ENCODE measurements around the gene CCL24.
A peak's percentile ranks its signal among the peaks of the same experiment; 100 is the strongest.

Gene CCL24

DNA sequence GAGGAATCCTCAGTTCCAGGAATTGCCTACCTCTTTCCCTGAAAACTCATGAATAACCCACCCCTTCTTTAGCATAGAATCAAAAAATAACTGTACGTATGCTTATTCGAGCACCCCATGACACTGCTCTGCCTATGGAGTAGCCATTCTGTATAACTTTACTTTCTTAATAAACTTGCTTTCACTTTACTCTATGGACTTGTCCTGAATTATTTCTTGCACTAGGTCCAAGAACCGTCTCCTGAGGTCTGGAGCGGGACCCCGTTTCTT lies 11.1 kb downstream of the CCL24 start:
- Histone ChIP-seq H3K27me3 (ENCODE audit: control insufficient read depth, low read length) (no peaks in the 10 kb centered on the region), H3K4me3 (ENCODE audit: low read length) (no peak overlapping the region), H3K36me3 (ENCODE audit: control insufficient read depth, low read length) (no peaks in the 10 kb centered on the region), H3K4me2 (ENCODE audit: low read length) (no peak overlapping the region), H3K79me2 (ENCODE audit: control insufficient read depth, low read length) (no peaks in the 10 kb centered on the region), H3F3A (ENCODE audit: control insufficient read depth, insufficient read depth) (no peaks in the 10 kb centered on the region), H3K27ac (ENCODE audit: low read depth, low read length) (no peak overlapping the region), H3K4me1 (ENCODE audit: control insufficient read depth, low read length) (no peaks in the 10 kb centered on the region), H4K20me1 (ENCODE audit: control insufficient read depth, insufficient read depth, low read depth, low read length) (no peaks in the 10 kb centered on the region), H3K9me3 (ENCODE audit: control insufficient read depth, insufficient read depth, low read length) (peaks cover 10% of the 10 kb centered on the region), H3K9me2 (replicated peaks; ENCODE audit: control insufficient read depth, low read length) (no peaks in the 10 kb centered on the region)
- TF ChIP-seq, protein P1, sequence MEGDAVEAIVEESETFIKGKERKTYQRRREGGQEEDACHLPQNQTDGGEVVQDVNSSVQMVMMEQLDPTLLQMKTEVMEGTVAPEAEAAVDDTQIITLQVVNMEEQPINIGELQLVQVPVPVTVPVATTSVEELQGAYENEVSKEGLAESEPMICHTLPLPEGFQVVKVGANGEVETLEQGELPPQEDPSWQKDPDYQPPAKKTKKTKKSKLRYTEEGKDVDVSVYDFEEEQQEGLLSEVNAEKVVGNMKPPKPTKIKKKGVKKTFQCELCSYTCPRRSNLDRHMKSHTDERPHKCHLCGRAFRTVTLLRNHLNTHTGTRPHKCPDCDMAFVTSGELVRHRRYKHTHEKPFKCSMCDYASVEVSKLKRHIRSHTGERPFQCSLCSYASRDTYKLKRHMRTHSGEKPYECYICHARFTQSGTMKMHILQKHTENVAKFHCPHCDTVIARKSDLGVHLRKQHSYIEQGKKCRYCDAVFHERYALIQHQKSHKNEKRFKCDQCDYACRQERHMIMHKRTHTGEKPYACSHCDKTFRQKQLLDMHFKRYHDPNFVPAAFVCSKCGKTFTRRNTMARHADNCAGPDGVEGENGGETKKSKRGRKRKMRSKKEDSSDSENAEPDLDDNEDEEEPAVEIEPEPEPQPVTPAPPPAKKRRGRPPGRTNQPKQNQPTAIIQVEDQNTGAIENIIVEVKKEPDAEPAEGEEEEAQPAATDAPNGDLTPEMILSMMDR (IDR thresholded peaks at IDR 0.05; ENCODE audit: low read depth, low read length, poor library complexity, severe bottlenecking), result no peak
- no peak for TF ChIP-seq EZH2phosphoT487 (IDR thresholded peaks at IDR 0.05; ENCODE audit: borderline replicate concordance, low read length)

DNA sequence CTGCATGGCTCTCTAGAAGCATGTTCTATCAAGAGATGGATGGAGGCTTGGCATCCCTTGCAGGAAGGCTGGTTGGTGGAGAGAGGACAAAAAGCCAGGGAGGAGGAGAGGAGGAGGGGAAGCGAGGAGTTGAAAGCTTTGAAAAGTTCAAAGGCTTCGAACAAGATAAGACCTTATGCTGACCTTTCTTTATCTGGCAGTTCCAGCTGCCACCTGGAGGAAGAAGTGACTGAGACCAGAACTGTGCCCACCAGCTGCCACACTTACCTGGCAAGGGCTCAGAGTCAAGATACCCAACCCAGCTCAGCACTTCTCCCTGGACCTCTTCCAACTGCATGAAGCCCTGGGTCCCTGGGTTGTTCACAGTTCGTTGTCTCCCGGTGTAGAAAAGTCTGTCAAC lies 14.8 kb downstream of the CCL24 start:
- H4K20me1 ChIP-seq (ENCODE audit: control insufficient read depth, insufficient read depth, low read depth, low read length), result no peaks in the 10 kb centered on the region
- H3K4me2 ChIP-seq (ENCODE audit: low read length), result no peak overlapping the region
- H3K79me2 ChIP-seq (ENCODE audit: control insufficient read depth, low read length), result no peaks in the 10 kb centered on the region
- no peak overlapping the region for H3K4me3 ChIP-seq (ENCODE audit: low read length)
- H3F3A ChIP-seq (ENCODE audit: control insufficient read depth, insufficient read depth), result no peaks in the 10 kb centered on the region
- H3K27ac ChIP-seq (ENCODE audit: low read depth, low read length), result no peak overlapping the region
- no peaks in the 10 kb centered on the region for H3K9me2 ChIP-seq (replicated peaks; ENCODE audit: control insufficient read depth, low read length)
- H3K9me3 ChIP-seq (ENCODE audit: control insufficient read depth, insufficient read depth, low read length), result no peaks in the 10 kb centered on the region
- TF ChIP-seq EZH2phosphoT487 (IDR thresholded peaks at IDR 0.05; ENCODE audit: borderline replicate concordance, low read length), result no peak
- TF ChIP-seq, protein P1 (IDR thresholded peaks at IDR 0.05; ENCODE audit: low read depth, low read length, poor library complexity, severe bottlenecking), result peak; percentile 15
- H3K36me3 ChIP-seq (ENCODE audit: control insufficient read depth, low read length), result no peaks in the 10 kb centered on the region
- no peaks in the 10 kb centered on the region for H3K4me1 ChIP-seq (ENCODE audit: control insufficient read depth, low read length)
- H3K27me3 ChIP-seq (ENCODE audit: control insufficient read depth, low read length), result peaks cover 11% of the 10 kb centered on the region; the same call in 1 of the 2 replicates

- H3K27ac ChIP-seq (ENCODE audit: low read depth, low read length), result no peak overlapping the region
- H3K27me3 ChIP-seq (ENCODE audit: control insufficient read depth, low read length), result peaks cover 15% of the 10 kb centered on the region; the same call in 1 of the 2 replicates
These were observed 17.2 kb downstream of the CCL24 start for GRCh38 chr7:75796420-75796819.

More at GRCh38 chr7:75796420-75796819, 17.2 kb downstream of the CCL24 start:
- Histone ChIP-seq H3F3A (ENCODE audit: control insufficient read depth, insufficient read depth) (no peaks in the 10 kb centered on the region), H3K79me2 (ENCODE audit: control insufficient read depth, low read length) (no peaks in the 10 kb centered on the region), H3K4me1 (ENCODE audit: control insufficient read depth, low read length) (no peaks in the 10 kb centered on the region), H3K4me3 (ENCODE audit: low read length) (no peak overlapping the region), H3K9me3 (ENCODE audit: control insufficient read depth, insufficient read depth, low read length) (no peaks in the 10 kb centered on the region), H3K9me2 (replicated peaks; ENCODE audit: control insufficient read depth, low read length) (no peaks in the 10 kb centered on the region), H4K20me1 (ENCODE audit: control insufficient read depth, insufficient read depth, low read depth, low read length) (no peaks in the 10 kb centered on the region), H3K4me2 (ENCODE audit: low read length) (no peak overlapping the region), H3K36me3 (ENCODE audit: control insufficient read depth, low read length) (no peaks in the 10 kb centered on the region)
- TF ChIP-seq, protein P1 (IDR thresholded peaks at IDR 0.05; ENCODE audit: low read depth, low read length, poor library complexity, severe bottlenecking), result no peak
- no peak for TF ChIP-seq EZH2phosphoT487 (IDR thresholded peaks at IDR 0.05; ENCODE audit: borderline replicate concordance, low read length)

Measured in DOHH2 (cell line).